Uterus (tissue), 2 donors: ENCODE measurements around the gene UHMK1.

Experiments used
- CTCF ChIP-seq, 4 experiments: fragments of 200-600 bp in 2 of 4; fragments of 450-650 bp in 2 of 4; sonication (generic) in 2 of 4; IDR thresholded peaks; one replicate each; pipeline ENCODE4 v1.5.1; 2016 to 2019; ENCODE audit warnings: antibody characterized with exemption in 4 of 4, mild to moderate bottlenecking in 2 of 4, moderate library complexity in 1 of 4
- POLR2A ChIP-seq, 2 donors: fragments of 450-650 bp; IDR thresholded peaks; one replicate each; pipeline ENCODE4 v1.6.1; 2016; ENCODE audit warnings: antibody characterized with exemption in 2 of 2, mild to moderate bottlenecking in 1 of 2, moderate library complexity in 1 of 2

- no peak for TF ChIP-seq POLR2A (IDR thresholded peaks at IDR 0.05)
- TF ChIP-seq CTCF (IDR thresholded peaks at IDR 0.05), result no peak
These were observed 37.9 kb downstream of the UHMK1 start for GRCh38 chr1:162535501-162535900.
